GM18498 (cell line): ENCODE results near the gene BDKRB1.

ENCODE experiments used
- ATAC-seq: cut with Tn5 transposase; IDR thresholded peaks from one replicate; pipeline ENCODE4 v1.9.1; 2021; ENCODE audit warnings: mild to moderate bottlenecking, moderate library complexity; ENCODE audit not compliant: unreplicated experiment

BDKRB1 gene

GRCh38 chr14:96255501-96256366 lies at the start of gene BDKRB1:
Gene BDKRB1, plus strand, starts transcription at chr14:96256210. Its CDS starts 7,473 bp downstream, at chr14:96263683.
- no peak for ATAC-seq

GRCh38 chr14:96206461-96206860 lies 49.5 kb upstream of the BDKRB1 start:
- ATAC-seq: no peak

GRCh38 chr14:96207686-96208085 lies 48.3 kb upstream of the BDKRB1 start:
- no peak for ATAC-seq

- ATAC-seq: no peak
These were observed 47.3 kb upstream of the BDKRB1 start for GRCh38 chr14:96208739-96209138.

- no peak for ATAC-seq
These were observed 43.9 kb upstream of the BDKRB1 start for GRCh38 chr14:96212140-96212539.

- ATAC-seq: no peak
These were observed 43.1 kb upstream of the BDKRB1 start for GRCh38 chr14:96212896-96213295.

GRCh38 chr14:96213871-96214465 lies 42.0 kb upstream of the BDKRB1 start:
- ATAC-seq: no peak

GRCh38 chr14:96214793-96215192 lies 41.2 kb upstream of the BDKRB1 start:
- ATAC-seq: no peak

GRCh38 chr14:96215452-96216244 lies 40.4 kb upstream of the BDKRB1 start:
- ATAC-seq: no peak

GRCh38 chr14:96216627-96217026 lies 39.4 kb upstream of the BDKRB1 start:
- no peak for ATAC-seq

- no peak for ATAC-seq
These were observed 38.6 kb upstream of the BDKRB1 start for GRCh38 chr14:96217376-96217913.

- ATAC-seq: no peak
These were observed 34.8 kb upstream of the BDKRB1 start for GRCh38 chr14:96221109-96221650.

GRCh38 chr14:96221841-96222240 lies 34.2 kb upstream of the BDKRB1 start:
- no peak for ATAC-seq

GRCh38 chr14:96224480-96225096 lies 31.4 kb upstream of the BDKRB1 start:
- ATAC-seq: no peak

GRCh38 chr14:96225213-96225612 lies 30.8 kb upstream of the BDKRB1 start:
- ATAC-seq: no peak

- ATAC-seq: no peak
These were observed 30.3 kb upstream of the BDKRB1 start for GRCh38 chr14:96225745-96226151.

GRCh38 chr14:96227428-96227827 lies 28.6 kb upstream of the BDKRB1 start:
- no peak for ATAC-seq

GRCh38 chr14:96229315-96229714 lies 26.7 kb upstream of the BDKRB1 start:
- ATAC-seq: no peak

GRCh38 chr14:96231056-96231455 lies 25.0 kb upstream of the BDKRB1 start:
- ATAC-seq: no peak

GRCh38 chr14:96231526-96232130 lies 24.4 kb upstream of the BDKRB1 start:
- ATAC-seq: no peak
